Measurements from ENCODE around the gene EHMT2. TPM values are rescaled to one million over a fixed set of nuclear protein-coding genes. Genes with fewer than 3 reads are reported as not detected.
"Not testable (repeated sequence)": the region's sequence is repeated elsewhere in the genome, so short reads cannot be mapped to it uniquely, and the experiment has no call there.

The EHMT2 gene
- polyA plus RNA-seq, 10 donors = 23.3 to 40.1 (median 29.4) TPM

- DNase-seq = no peak
These were observed 23.3 kb downstream of the EHMT2 start for GRCh38 chr6:31874084-31874670.

- peak in 2 of 3 donors; percentile 6 to 36 for DNase-seq
These were observed 26.3 kb downstream of the EHMT2 start for GRCh38 chr6:31871046-31871659.

- no peak for DNase-seq
These were observed 27.0 kb downstream of the EHMT2 start for GRCh38 chr6:31870385-31870921.

GRCh38 chr6:31869343-31869742 lies 28.2 kb downstream of the EHMT2 start:
- DNase-seq = no peak

- DNase-seq = not testable (repeated sequence)
These were observed 28.9 kb downstream of the EHMT2 start for GRCh38 chr6:31868658-31868971.

GRCh38 chr6:31865205-31866118 lies 32.0 kb downstream of the EHMT2 start:
- DNase-seq = no peak

GRCh38 chr6:31864818-31865204 lies 32.7 kb downstream of the EHMT2 start:
- DNase-seq = no peak

- DNase-seq = not testable (repeated sequence)
These were observed 33.4 kb downstream of the EHMT2 start for GRCh38 chr6:31864123-31864562.

GRCh38 chr6:31862344-31863235 lies 34.9 kb downstream of the EHMT2 start, which contains the start of gene NEU1:
NEU1 (minus strand) TSS chr6:31862821; CDS start chr6:31862776, 45 bp downstream.
- peak; percentile 100 for DNase-seq

GRCh38 chr6:31861919-31862343 lies 35.6 kb downstream of the EHMT2 start:
- DNase-seq = no peak

- no peak for DNase-seq
These were observed 36.3 kb downstream of the EHMT2 start for GRCh38 chr6:31861150-31861549.

- DNase-seq = no peak
These were observed 37.1 kb downstream of the EHMT2 start for GRCh38 chr6:31860349-31860748.

- DNase-seq = no peak
These were observed 37.6 kb downstream of the EHMT2 start for GRCh38 chr6:31859923-31860322.

- DNase-seq = no peak
These were observed 38.8 kb downstream of the EHMT2 start for GRCh38 chr6:31858707-31859106.

GRCh38 chr6:31857774-31858173 lies 39.7 kb downstream of the EHMT2 start:
- not testable (repeated sequence) for DNase-seq

GRCh38 chr6:31851980-31852718 lies 45.3 kb downstream of the EHMT2 start:
- DNase-seq = not testable (repeated sequence)

- DNase-seq = no peak
These were observed 46.0 kb downstream of the EHMT2 start for GRCh38 chr6:31851485-31851832.

- no peak for DNase-seq
These were observed 46.6 kb downstream of the EHMT2 start for GRCh38 chr6:31850765-31851484.

- DNase-seq = no peak
These were observed 50.1 kb downstream of the EHMT2 start for GRCh38 chr6:31847276-31847978.
